Stimulated activated CD8-positive, alpha-beta memory T cell treated with anti-CD3 and anti-CD28 coated beads, Interleukin-7, amount 100 ng/mL, for 4 hours (primary cell): ENCODE measurements around the gene PPP1R9B.
A peak's percentile ranks its signal among the peaks of the same experiment; 100 is the strongest.

Experiments used
- DNase-seq, 2 donors: peaks; one replicate each; pipeline ENCODE4 v3.0.0-alpha.2; 2020; ENCODE audit warnings: low read depth in 2 of 2

PPP1R9B gene

DNA sequence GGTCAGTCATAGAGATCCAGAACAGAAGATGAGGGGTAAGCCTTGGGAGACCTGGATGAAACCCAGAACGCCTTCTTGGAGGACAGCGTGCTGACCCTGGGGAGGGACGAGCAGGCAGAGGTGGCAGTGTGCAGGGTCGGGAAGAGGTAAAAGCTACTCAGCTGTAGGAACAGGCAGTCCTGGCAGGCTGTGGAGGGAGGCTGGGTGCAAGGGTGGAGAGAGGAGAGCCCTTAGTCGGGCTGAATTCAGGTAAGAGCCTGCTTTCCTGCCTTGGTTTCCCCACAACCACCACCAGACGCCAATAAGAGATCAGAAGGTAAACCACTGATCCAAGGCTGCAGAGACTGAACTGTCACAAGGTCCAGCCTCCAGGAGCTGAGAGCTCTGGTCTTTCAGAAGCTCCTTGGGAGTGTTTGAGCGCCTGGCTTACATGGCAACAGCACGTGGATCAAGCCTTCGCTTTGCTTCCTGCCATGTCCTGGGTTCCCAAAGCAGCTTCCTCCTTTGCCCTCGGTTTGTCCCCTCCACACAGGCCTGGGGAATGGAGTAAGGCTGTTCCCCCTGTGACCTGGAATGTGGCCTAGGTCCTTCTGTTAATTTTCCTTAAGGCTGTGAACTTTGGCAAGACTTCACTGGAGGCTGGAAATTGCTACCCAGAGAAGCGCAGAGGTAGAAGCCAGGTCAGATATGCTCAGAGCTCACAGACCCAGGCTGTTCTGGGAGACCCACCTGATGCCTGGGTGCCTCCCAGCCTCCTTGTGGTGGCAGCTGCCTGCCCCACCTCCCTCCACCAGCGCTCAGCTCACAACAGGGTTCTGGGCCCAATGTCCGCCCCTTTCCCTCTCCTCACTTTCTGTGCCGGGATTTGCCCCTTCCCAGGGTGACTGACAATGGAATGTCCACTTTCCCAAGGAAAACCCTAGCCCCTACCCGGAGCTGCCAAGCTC lies 59.2 kb downstream of the PPP1R9B start:
- DNase-seq = no peak

DNA sequence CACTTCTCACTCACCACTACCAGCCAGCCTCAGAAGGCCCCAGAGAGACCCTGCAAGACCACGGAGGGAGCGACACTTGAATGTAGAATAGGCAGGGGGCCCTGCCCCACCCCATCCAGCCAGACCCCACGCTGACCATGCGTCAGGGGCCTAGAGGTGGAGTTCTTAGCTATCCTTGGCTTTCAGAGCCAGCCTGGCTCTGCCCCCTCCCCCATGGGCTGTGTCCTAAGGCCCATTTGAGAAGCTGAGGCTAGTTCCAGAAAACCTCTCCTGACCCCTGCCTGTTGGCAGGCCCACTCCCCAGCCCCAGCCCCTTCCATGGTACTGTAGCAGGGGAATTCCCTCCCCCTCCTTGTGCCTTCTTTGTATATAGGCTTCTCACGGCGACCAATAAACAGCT lies 60.4 kb downstream of the PPP1R9B start:
- no peak for DNase-seq

DNA sequence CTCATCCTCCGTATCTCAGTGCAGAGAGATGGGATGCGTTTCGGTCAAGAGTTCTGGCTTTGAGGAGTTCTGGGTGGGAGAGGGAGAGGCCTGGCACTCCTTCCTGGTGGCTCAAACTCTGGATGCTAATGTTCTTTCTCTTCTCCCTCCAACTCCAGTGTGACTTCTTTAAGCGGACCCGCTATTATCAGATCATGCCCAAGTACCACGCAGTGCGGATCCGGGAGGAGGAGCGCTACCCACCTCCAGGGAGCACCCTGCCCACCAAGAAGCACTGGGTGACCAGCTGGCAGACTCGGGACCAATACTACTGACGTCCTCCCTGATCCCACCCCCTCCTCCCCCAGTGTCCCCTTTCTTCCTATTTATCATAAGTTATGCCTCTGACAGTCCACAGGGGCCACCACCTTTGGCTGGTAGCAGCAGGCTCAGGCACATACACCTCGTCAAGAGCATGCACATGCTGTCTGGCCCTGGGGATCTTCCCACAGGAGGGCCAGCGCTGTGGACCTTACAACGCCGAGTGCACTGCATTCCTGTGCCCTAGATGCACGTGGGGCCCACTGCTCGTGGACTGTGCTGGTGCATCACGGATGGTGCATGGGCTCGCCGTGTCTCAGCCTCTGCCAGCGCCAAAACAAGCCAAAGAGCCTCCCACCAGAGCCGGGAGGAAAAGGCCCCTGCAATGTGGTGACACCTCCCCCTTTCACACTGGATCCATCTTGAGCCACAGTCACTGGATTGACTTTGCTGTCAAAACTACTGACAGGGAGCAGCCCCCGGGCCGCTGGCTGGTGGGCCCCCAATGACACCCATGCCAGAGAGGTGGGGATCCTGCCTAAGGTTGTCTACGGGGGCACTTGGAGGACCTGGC lies 61.3 kb downstream of the PPP1R9B start:
- no peak for DNase-seq

DNA sequence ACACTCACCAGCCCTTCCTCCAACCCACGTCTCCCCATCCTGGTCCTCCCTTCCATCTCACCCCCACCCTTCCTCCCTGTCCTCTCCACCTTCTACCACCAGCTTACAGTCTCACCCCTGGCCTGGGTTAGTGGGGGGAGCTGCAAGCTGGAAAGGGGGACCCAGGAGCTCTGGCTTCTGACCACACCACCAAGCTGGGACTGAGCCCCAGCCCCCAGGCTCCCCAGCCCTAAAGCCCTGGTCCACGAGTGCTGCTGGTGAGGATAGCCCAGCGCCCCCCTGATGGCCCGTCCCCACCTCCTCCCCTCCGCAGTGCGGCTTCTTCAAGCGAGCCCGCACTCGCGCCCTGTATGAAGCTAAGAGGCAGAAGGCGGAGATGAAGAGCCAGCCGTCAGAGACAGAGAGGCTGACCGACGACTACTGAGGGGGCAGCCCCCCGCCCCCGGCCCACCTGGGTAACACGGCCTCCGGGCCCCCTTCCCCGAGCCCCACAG lies 62.5 kb downstream of the PPP1R9B start:
- DNase-seq = no peak

DNA sequence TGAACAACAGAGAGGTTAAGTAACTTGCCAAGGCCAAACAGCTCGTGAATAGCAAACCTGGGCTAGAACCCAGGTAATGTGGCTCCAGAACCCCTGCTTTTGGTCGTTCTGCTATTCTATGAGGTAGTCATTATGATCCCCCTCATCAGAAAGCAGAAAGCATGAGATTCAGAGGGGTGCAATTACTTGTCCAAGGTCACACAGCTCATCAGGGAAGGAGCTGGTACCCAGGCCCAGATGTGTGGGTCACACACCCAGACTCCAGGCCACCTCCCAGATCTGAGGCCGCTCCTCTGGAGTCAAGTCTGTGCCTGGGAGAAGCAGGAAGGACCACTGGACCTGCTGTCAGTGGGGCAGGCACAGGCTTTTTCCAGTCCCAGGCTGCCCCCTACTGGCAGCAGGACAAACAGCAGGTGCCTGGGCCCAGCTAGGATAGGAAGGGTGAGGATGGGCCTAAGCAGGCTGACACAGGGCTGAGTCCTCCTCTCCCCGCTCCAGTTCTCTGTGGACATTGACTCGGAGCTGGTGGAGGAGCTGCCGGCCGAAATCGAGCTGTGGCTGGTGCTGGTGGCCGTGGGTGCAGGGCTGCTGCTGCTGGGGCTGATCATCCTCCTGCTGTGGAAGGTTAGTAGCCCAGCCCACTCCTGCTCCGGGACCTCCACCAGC lies 63.1 kb downstream of the PPP1R9B start:
- DNase-seq = peak; percentile 50 to 52
